Measurements from ENCODE around the gene DNASE1.

DNASE1 gene

DNA sequence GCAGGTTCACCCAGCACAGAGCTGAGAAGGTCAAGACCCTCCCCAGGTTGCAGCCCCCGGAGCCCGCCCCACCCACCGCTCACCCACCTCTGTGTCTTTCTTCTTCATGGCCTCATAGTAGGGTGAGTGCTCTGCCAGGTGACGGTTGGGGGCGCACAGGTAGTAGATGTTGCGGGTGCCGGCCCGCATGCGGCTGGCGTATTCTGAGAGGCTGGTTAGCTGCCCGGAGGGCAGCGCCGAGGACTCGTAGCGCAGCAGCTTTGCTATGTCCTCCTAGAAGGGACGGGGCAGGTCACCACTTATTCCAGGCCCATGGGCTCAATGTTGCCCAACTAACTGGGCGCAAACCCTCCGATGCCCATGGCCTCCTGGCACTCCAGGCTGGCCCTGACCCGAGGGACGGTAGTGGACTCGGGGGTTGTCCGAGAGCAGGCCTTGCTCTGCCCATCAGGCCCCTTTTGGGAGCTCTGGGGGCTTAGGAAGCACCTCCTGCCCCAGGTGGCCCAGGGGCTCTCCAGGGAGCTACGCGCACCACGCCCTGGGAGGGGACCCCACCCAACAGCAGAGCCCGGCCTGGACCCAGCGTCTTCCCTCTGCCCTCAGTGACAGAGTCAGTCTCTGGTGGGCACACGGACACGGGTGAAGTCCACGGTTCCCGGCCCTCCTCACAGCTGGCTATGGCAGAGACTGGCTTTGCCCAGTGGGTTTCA lies 9.9 kb downstream of the DNASE1 start:
- Histone ChIP-seq H2AFZ (no peak overlapping the region), H3K9me3 (ENCODE audit: control insufficient read depth, low read length) (no peaks in the 10 kb centered on the region), H3K27me3 (ENCODE audit: control insufficient read depth, insufficient read depth, low read length) (no peaks in the 10 kb centered on the region), H3K27ac (no peak overlapping the region), H3K36me3 (ENCODE audit: control insufficient read depth, insufficient read depth, low read length) (no peaks in the 10 kb centered on the region), H3K4me2 (ENCODE audit: low read length) (no peak overlapping the region), H3K4me1 (no peaks in the 10 kb centered on the region), H3K4me3 (ENCODE audit: low read depth, low read length) (no peak overlapping the region), H3K9ac (no peak overlapping the region), H3K79me2 (no peaks in the 10 kb centered on the region)
- TF ChIP-seq, protein P1, sequence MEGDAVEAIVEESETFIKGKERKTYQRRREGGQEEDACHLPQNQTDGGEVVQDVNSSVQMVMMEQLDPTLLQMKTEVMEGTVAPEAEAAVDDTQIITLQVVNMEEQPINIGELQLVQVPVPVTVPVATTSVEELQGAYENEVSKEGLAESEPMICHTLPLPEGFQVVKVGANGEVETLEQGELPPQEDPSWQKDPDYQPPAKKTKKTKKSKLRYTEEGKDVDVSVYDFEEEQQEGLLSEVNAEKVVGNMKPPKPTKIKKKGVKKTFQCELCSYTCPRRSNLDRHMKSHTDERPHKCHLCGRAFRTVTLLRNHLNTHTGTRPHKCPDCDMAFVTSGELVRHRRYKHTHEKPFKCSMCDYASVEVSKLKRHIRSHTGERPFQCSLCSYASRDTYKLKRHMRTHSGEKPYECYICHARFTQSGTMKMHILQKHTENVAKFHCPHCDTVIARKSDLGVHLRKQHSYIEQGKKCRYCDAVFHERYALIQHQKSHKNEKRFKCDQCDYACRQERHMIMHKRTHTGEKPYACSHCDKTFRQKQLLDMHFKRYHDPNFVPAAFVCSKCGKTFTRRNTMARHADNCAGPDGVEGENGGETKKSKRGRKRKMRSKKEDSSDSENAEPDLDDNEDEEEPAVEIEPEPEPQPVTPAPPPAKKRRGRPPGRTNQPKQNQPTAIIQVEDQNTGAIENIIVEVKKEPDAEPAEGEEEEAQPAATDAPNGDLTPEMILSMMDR (IDR thresholded peaks at IDR 0.05): no peak

DNA sequence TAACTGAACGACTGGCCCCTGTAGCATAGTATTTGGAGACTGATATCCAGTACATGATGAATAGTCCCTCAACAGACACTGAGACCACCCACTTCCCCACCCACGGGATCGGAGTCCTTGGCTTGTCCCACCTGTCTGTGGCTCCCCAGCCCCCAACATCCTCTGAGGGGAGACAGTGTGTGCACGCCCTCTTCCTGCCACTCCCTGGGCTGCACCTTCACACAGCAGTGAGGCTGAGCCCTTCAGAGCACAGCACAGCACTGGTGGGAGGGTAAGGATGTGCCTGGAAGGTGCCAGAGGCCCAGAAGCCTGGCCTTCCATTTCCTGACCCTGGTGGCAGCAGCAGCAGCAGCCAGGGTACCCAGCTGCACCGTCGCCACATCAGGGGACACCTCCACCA lies 11.0 kb downstream of the DNASE1 start:
- no peaks in the 10 kb centered on the region for H3K36me3 ChIP-seq (ENCODE audit: control insufficient read depth, insufficient read depth, low read length)
- no peak overlapping the region for H3K9ac ChIP-seq
- H3K27me3 ChIP-seq (ENCODE audit: control insufficient read depth, insufficient read depth, low read length): no peaks in the 10 kb centered on the region

DNA sequence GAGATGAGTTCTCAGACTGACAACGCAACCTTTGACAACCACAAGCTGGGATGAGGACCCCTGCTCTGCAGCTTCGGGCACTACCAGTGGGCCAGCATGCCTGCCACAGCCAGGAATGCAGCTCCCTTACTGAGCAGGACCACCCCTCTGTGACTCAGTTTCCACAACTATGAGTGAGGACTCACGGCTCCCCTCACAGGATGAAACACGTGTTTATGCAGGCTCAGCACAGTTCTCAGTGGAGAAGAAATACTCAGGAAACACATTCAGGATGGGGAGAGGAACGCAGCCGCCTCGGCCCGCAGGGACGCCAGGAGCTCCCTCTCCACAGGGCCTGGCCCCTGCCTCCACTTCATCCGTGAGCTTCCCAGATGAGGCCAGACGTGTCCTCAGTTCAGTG lies 14.1 kb downstream of the DNASE1 start:
- Histone ChIP-seq H3K79me2 (no peaks in the 10 kb centered on the region), H3K4me2 (ENCODE audit: low read length) (no peak overlapping the region), H3K4me3 (ENCODE audit: low read depth, low read length) (no peak overlapping the region), H3K4me1 (no peaks in the 10 kb centered on the region), H3K36me3 (ENCODE audit: control insufficient read depth, insufficient read depth, low read length) (no peaks in the 10 kb centered on the region), H3K27me3 (ENCODE audit: control insufficient read depth, insufficient read depth, low read length) (no peaks in the 10 kb centered on the region), H3K9ac (no peak overlapping the region), H3K27ac (no peak overlapping the region), H3K9me3 (ENCODE audit: control insufficient read depth, low read length) (no peaks in the 10 kb centered on the region), H2AFZ (no peak overlapping the region)
- TF ChIP-seq, protein P1 (IDR thresholded peaks at IDR 0.05): no peak

More for the DNA sequence above, 11.0 kb downstream of the DNASE1 start:
- Histone ChIP-seq H2AFZ (no peak overlapping the region), H3K27ac (no peak overlapping the region), H3K79me2 (no peaks in the 10 kb centered on the region), H3K4me3 (ENCODE audit: low read depth, low read length) (no peak overlapping the region), H3K4me1 (no peaks in the 10 kb centered on the region), H3K4me2 (ENCODE audit: low read length) (no peak overlapping the region), H3K9me3 (ENCODE audit: control insufficient read depth, low read length) (no peaks in the 10 kb centered on the region)
- TF ChIP-seq, protein P1 (IDR thresholded peaks at IDR 0.05): no peak

DNA sequence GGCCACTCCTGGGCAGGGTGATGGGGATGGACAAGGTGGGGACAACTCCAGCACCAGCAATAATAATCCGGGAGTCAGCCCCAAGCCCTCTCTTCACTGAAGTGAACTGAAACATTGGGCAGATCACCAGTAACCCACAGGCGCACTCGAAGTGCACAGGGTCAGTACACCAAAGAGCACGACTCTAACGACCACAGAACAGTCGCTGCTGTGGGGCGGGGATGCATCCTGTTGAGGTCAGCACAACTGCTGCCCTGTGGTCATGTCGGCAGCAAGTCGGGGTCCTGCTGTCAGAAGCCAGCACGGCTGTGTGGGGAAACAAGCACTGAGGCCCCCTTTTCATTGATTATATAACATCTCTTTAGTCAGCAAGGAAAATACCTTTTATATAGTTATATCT lies 14.6 kb downstream of the DNASE1 start:
- Histone ChIP-seq H3K27ac (no peak overlapping the region), H3K4me2 (ENCODE audit: low read length) (no peak overlapping the region), H3K4me3 (ENCODE audit: low read depth, low read length) (no peak overlapping the region), H3K27me3 (ENCODE audit: control insufficient read depth, insufficient read depth, low read length) (no peaks in the 10 kb centered on the region), H3K4me1 (no peaks in the 10 kb centered on the region), H3K79me2 (no peaks in the 10 kb centered on the region), H3K9me3 (ENCODE audit: control insufficient read depth, low read length) (no peaks in the 10 kb centered on the region), H3K9ac (no peak overlapping the region), H3K36me3 (ENCODE audit: control insufficient read depth, insufficient read depth, low read length) (no peaks in the 10 kb centered on the region), H2AFZ (no peak overlapping the region)
- TF ChIP-seq, protein P1 (IDR thresholded peaks at IDR 0.05): no peak

DNA sequence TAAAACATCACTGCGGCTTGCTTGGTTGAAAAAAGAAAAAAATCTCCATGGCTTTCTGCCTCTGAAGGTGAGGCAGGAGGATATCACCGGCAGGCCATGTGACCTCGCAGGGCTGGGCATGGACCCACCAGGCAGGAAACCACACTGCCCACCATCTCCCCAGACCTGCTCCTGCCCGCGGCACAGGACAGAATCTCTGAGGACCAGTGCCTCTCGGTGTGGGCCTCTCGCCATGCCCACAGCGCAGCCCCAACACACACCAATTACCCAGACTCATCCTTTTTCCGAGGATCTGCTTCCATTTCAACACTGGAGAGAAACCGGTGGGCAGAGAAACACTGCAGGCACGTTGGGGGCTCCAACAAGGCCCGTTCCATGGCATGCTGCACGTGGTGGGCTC lies 16.2 kb downstream of the DNASE1 start:
- H3K79me2 ChIP-seq: no peaks in the 10 kb centered on the region
- H3K4me3 ChIP-seq (ENCODE audit: low read depth, low read length): no peak overlapping the region
- H3K4me2 ChIP-seq (ENCODE audit: low read length): no peak overlapping the region
- no peak overlapping the region for H2AFZ ChIP-seq
- H3K36me3 ChIP-seq (ENCODE audit: control insufficient read depth, insufficient read depth, low read length): no peaks in the 10 kb centered on the region
- TF ChIP-seq, protein P1 (IDR thresholded peaks at IDR 0.05): no peak
- no peak overlapping the region for H3K27ac ChIP-seq
- H3K9me3 ChIP-seq (ENCODE audit: control insufficient read depth, low read length): no peaks in the 10 kb centered on the region
- H3K4me1 ChIP-seq: no peaks in the 10 kb centered on the region
- no peak overlapping the region for H3K9ac ChIP-seq
- H3K27me3 ChIP-seq (ENCODE audit: control insufficient read depth, insufficient read depth, low read length): no peaks in the 10 kb centered on the region
